Measurements from ENCODE around the gene SLC35F4. TPM values are rescaled to one million over a fixed set of nuclear protein-coding genes. Genes with fewer than 3 reads are reported as not detected.

SLC35F4 gene
- total RNA-seq, 1 experiment from 2014 or later = not detected

DNA sequence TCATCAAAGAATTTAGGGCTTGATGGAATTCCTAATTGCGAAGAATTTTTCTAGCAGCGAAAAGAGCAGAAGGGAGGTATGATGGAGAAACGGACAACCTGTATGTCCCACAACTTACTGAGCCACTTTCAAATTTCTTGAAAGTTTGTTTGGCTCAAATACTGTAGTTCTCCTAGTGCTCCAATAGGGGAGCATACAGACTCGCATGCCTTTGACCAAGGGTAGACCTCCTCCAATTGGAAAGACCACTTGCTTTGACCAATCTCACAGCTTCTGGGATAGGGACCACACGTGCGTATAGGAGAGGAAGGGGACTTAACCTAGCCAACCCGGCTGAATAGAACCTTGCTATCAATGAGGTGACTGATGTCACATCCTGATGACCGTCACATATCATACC is 28.6 kb downstream of the SLC35F4 start:
- DNase-seq = no peak
- no peak overlapping the region for H3T11ph ChIP-seq (ENCODE audit: low read length)

More for the DNA sequence above, 28.6 kb downstream of the SLC35F4 start:
- H3K9me3 ChIP-seq (ENCODE audit: control insufficient read depth, low read depth, low read length) = no peaks in the 10 kb centered on the region
- H2AFZ ChIP-seq (ENCODE audit: low read length) = no peak overlapping the region
- H3K9ac ChIP-seq (ENCODE audit: extremely low read depth, insufficient read length, low read length) = no peak overlapping the region
- H3K79me1 ChIP-seq (ENCODE audit: insufficient read depth, low read depth, low read length, poor library complexity, severe bottlenecking) = no peaks in the 10 kb centered on the region
- no peak overlapping the region for H2BK120ac ChIP-seq (ENCODE audit: low read depth, low read length, poor library complexity, severe bottlenecking)
- H3K23ac ChIP-seq (ENCODE audit: insufficient read length, low read depth, low read length) = no peak overlapping the region
- no peak overlapping the region for H4K8ac ChIP-seq (replicated peaks; ENCODE audit: insufficient read length, low read depth, low read length)
- Mint-ChIP-seq H3K9me3 (no peaks in the 10 kb centered on the region), H3K27me3 (ENCODE audit: low read depth) (no peaks in the 10 kb centered on the region), H3K27ac (no peak overlapping the region), H3K4me3 (no peak overlapping the region), H3K36me3 (ENCODE audit: insufficient read depth in 1 of 3, low read depth in 3 of 3) (no peaks in the 10 kb centered on the region), H3K4me1 (peaks cover 13 to 14% of the 10 kb centered on the region in 2 experiments)
- no peak overlapping the region for H2BK5ac ChIP-seq (ENCODE audit: insufficient read length, low read length)
- TF ChIP-seq, protein P1, sequence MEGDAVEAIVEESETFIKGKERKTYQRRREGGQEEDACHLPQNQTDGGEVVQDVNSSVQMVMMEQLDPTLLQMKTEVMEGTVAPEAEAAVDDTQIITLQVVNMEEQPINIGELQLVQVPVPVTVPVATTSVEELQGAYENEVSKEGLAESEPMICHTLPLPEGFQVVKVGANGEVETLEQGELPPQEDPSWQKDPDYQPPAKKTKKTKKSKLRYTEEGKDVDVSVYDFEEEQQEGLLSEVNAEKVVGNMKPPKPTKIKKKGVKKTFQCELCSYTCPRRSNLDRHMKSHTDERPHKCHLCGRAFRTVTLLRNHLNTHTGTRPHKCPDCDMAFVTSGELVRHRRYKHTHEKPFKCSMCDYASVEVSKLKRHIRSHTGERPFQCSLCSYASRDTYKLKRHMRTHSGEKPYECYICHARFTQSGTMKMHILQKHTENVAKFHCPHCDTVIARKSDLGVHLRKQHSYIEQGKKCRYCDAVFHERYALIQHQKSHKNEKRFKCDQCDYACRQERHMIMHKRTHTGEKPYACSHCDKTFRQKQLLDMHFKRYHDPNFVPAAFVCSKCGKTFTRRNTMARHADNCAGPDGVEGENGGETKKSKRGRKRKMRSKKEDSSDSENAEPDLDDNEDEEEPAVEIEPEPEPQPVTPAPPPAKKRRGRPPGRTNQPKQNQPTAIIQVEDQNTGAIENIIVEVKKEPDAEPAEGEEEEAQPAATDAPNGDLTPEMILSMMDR (conservative IDR thresholded peaks at IDR 0.05) = peak; percentile 46
- no peak overlapping the region for H3K4me2 ChIP-seq (ENCODE audit: insufficient read depth, insufficient read length, low read length)
- H3K4me1 ChIP-seq (ENCODE audit: insufficient read depth, low read length) = 0 out of 2 replicates have a peak, but pooled peaks cover 5% of the 10 kb centered on the region
- H3K23me2 ChIP-seq (ENCODE audit: insufficient read length, low read depth, low read length, poor library complexity, severe bottlenecking) = no peaks in the 10 kb centered on the region
- no peak overlapping the region for H2BK15ac ChIP-seq (ENCODE audit: low read depth, low read length)
- no CpG with 5 or more reads among the region's 8 CpGs for WGBS (ENCODE audit: extremely low coverage, insufficient read length, low lambda C conversion rate)
- H3K4ac ChIP-seq (ENCODE audit: low read depth, low read length) = no peak overlapping the region
- no peak overlapping the region for H2AK5ac ChIP-seq (ENCODE audit: insufficient read length, low read length)
- no peaks in the 10 kb centered on the region for H3K27me3 ChIP-seq (ENCODE audit: insufficient read depth, low read length)
- no peak overlapping the region for H3K14ac ChIP-seq (ENCODE audit: insufficient read depth, low read length)
- no peak overlapping the region for H2BK12ac ChIP-seq (ENCODE audit: insufficient read length, low read depth, low read length)
- no peak overlapping the region for H4K91ac ChIP-seq (ENCODE audit: insufficient read length, low read depth, low read length)
- no peaks in the 10 kb centered on the region for H4K20me1 ChIP-seq (ENCODE audit: control insufficient read depth, insufficient read depth, insufficient read length)
- no peak overlapping the region for H3K56ac ChIP-seq (ENCODE audit: insufficient read length, low read depth, low read length)
- no peak overlapping the region for H3K27ac ChIP-seq (ENCODE audit: insufficient read length, low read depth, low read length)
- no peak overlapping the region for H4K5ac ChIP-seq (ENCODE audit: insufficient read length, low read depth, low read length)
- no peaks in the 10 kb centered on the region for H3K79me2 ChIP-seq (ENCODE audit: insufficient read depth, low read length)
- H3K18ac ChIP-seq (ENCODE audit: insufficient read length, low read depth, low read length) = no peak overlapping the region
- no peak overlapping the region for H2BK20ac ChIP-seq (ENCODE audit: low read depth, low read length, poor library complexity, severe bottlenecking)
